Left forelimb (tissue), 1 donor: ENCODE measurements around the gene DOP1A.

Experiments used
- DNase-seq: peaks from one replicate; pipeline ENCODE4 v3.0.0-alpha.2; 2018; ENCODE audit warnings: low spot score

The DOP1A gene

DNA sequence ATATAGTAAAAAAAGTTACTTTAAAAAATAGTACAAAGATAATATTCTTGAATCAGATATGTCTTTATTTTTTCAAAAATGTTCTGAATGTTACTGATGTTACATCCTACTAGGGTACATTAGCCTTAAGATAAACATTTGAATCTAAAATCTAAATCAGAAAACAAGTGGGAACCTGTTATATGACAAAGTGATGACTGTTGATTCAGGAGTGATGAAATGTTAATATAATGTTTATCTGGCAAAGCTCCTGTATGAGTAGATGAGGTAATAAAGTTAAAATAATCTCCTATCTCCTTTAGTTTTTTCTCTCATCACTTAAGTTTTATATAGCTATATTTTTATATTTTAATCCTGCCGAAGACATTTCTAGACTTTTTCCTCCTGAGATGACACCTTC is 4.2 kb downstream of the DOP1A start:
- DNase-seq: no peak

DNA sequence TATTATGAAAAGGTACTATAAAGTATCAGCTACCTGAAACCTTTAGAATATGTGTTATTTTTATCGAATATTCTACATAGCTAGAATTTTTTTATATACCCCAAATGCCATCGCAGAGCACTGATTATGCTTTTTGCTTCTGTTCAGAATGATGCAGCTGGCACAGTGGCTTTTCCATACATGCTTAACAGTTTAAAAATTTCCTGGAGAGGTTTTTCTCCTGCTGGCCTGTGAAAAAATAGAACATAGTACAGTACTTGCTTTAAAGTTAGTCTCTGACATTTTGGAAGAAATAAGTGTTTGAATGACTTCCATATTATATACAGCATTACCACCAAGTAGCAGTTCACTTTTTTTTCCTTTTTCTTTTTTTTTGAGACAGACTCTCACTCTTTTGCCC is 5.3 kb downstream of the DOP1A start:
- no peak for DNase-seq

DNA sequence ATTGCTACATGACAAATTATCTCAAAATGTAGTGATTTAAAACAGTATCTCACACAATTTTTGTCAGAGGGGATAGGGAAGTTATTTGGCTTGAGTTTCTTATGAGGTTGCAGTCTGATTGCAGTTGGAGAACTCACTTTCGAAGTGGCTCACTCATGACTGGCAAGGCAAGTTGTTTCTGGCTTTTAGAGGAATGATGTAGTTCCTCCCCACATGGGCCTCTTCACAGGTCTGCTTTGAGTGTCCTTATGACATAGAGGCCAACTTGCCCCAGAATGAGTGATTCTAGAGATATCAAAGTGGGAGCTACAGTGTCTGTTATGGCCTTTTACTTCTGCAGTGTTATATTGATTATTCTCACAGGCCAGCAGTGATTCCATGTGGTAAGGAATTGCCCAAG is 6.1 kb downstream of the DOP1A start:
- no peak for DNase-seq

DNA sequence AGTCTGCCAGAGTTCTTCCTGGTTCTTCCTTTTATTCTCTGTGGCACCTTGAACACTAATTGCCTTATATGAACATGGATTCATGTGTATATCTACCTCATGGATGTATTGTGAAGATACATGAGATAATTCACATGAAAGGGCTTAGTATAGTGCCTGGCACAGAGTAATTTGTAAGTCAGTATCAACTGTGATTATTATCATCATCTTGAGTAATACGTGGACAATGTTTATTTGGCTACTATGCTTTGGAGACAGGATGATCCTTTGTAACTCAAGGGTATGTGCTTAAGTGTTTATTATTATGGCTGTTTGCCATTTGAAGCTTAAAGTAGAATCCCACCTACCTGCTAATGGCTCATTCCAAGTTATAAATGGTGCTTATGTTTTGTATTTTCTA is 16.0 kb downstream of the DOP1A start:
- no peak for DNase-seq

DNA sequence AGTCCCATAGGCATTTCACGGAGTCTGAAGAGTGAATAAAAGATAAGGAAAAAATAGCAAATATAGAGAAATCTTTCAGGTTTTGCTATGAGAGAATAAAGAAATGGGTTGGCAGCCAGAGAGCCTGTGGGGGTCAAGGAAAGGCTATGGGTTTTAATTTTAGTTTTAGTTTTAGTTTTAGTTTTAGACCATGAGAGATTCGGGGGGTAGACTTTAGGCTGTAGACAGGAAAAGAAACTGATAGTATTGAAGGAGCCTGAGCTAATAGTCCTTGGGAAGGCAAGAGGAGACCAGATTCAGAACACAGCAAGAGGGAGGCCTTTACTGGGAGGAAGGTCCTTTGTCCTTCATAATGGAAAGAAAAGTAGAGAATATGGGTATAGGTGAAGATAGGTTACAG is 19.3 kb downstream of the DOP1A start:
- DNase-seq: no peak

DNA sequence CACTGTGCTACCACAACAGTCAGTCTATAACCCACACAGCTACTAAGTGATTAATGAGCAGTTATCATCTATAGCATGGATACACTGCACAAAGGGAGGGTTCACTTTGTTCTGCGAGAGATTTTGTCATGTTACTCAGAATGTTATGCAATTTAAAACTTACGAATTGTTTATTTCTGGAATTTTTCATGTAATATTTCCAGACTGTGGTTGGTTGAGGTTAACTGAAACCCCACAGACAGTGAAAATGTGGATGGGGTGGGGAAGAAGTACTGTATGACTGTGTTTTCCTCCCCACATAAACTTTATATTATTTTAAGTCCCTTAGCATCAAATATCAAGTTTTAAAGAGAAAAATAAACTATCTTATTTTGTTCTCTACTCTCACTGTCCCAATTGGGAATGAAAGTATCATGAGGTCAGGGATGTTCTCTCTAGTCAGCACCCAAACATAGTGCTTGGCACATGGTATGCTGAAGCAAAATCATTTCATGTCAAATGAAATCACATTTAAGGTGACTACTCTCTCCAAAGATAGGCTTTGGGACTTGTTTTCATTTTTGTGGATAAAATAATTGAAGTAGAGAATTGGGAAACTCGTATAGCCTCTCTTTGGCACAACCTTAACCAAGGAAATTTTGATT is 25.4 kb downstream of the DOP1A start:
- no peak for DNase-seq

DNA sequence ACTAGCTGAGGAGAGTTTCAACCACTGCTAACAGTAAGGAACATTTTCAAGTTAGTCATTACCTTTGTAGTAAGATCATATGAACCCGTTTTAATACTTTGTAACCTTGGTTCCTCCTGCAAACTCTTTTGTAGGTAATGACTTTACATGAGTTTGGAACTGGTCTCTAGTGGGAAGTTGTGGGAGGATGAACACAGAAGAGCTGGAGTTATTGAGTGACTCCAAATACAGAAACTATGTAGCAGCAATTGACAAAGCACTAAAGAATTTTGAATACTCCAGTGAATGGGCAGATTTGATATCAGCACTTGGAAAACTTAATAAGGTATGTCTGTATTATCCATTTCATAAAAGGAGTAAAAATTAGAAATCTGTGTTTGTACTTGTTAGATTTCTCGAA is 29.3 kb downstream of the DOP1A start:
- DNase-seq: no peak

DNA sequence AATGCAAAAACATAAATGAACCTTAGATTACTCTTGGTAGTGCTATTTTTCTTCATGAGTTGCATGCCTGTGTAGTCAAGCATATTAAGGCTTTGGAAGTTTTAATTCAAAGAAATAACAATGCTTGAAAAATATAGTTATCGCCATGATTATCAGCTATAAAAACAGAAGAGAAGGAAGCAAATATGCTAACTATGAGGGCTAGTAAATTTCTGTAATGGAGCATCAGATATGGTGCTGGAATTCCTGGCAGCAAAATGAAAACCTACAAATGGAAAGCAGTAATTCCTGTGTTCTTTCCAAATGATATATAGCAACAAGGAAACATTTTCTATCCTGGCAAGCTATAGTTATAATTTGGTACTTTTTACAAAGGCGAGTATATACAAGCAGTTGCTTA is 29.7 kb downstream of the DOP1A start:
- no peak for DNase-seq

DNA sequence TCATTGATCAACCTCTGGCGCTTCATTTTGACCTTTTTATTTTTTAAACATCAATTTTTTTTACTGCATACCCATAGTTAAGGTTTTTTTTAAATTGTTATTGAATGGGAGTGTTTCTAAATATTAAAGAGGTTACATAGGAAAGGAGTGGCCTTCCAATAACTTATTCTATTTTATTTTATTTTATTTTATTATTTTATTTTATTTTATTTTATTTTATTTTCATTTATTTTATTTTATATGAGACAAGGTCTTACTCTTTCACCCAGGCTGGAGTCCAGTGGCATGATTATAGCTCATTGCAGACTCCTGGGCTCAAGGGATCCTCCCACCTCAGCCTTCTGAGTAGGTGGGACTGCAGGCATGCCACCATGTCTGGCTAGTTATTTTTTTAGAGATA is 30.2 kb downstream of the DOP1A start:
- no peak for DNase-seq

DNA sequence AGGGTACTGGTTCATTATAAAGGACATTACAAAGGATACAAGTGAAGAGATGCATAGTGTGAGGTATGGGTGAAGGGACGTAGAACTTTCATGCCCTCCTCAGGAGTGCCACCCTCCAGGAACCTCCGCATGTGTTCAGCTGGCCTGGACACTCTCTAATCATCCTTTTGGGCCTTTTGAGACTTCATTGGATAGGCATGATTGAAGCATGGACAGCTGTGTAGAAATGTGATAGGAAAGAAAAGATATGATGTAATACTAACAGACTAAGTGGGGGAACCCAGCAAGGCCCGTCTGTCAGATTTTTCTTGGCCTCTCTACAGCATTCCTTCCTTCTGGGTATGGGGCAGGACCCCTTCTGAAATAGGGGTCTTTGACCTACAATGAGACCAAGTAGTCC is 31.1 kb downstream of the DOP1A start:
- no peak for DNase-seq

DNA sequence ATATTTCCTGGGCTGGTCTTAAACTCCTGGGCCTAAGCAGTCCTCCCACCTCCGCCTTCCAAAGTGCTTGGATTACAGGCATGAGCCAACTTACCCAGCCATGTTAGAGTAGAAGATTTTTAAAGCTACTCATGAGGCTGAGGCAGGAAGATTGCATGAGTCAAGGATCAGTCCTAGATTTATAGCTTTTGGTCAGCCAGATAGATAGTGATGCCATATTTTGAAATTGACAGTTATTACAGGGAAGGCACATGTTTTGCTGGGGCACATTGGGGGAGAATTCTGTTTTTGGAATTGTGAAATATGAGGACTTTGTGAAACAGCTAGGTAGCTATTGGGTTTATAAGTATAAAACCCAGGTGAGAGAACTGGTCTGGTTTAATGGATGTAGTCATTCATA is 40.9 kb downstream of the DOP1A start:
- no peak for DNase-seq

DNA sequence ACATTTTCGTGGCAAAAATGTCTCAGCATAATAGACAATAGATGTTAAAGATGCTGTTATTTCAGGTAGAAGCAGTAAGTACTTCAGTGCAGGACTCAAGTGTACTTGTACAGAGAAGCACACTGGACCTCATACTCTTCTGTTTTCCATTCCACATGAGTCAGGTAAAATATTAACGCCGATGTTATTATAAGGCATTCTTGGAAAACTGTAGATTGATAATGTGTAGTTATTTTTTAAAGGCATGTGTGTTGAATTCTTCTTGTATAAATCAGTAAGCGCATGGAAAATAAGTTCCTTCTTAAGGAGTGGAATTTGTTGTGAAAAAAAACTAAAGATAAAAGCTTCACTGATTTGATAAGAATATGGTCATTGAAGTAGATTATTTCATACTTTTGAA is 45.8 kb downstream of the DOP1A start:
- no peak for DNase-seq

DNA sequence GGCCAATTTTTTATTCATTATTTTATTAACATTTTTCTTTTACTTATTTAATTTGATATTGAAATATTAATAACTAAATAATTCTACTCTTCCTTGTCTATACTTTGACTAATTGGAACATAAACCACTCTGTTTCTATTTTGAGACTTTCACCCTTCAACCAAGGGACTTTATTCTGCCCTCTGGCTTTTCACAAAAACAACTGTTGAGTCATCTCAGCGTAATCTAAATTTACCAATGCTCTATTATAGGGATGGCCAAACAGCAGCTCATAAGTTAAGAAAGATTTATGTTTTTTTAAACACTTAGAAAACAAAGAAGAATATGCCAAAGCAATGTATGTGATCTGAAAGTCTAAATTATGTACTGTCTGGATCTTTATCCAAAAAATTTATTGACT is 46.7 kb downstream of the DOP1A start:
- no peak for DNase-seq

DNA sequence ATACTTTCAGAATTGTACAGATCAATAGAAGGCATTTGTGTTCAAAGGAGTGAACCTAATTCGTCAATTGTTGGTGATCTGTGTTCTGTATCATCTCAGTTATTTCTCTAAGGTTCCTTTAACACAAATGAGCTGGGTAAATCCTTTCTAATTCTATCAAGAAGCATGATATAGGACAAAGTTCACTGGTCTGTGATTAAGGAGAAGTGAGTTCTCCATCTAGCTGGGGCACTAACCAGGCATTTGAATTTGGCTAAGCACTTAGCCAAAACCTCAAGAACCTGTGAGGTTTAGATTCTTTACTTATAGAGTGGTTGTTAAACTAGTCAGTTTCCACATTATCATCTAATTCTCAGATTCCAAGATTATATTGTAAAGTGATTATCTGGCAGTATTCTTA is 50.3 kb downstream of the DOP1A start:
- no peak for DNase-seq

DNA sequence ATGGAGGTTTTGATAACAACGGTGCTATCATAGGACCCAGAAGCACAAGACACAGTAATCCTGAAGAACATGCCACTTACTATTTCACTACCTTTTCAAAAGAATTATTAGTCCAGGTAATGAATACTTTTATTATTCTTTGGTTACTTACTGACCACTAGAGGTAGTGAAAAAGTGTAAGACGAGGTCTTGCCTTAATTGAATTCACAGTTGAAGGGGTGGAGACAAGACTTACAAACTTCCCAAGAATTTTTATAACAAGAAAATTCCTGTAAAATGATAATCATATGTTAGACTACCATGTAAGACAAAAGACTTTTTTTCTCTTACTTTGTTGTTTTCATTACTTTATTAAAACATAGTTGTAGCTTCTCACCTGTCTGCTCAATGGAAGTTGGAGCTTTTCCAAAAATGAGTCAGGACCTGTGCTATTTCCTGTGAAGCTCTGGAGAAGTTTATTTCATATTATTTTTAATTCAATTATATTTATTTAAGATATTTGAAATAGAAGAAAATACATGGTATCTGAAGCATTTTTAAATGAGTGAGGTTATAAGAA is 52.4 kb downstream of the DOP1A start:
- no peak for DNase-seq

DNA sequence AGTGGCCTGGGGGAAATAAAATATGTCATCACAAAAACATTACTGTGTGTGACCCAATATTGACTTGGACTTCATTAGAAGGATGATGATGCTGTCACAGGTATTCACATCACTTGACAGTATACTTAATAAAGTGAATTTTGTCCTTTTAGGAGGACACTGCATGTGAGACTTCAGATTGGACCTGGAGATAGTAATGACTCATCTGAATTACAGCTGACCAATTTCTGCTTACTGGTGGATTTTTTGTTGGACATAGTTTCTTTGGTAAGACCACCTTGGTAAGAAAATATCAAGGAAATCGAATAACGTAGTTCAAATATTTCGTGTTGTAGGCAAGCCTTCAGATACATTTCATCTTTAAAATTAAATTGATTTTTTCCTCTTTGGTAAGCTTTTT is 57.1 kb downstream of the DOP1A start:
- no peak for DNase-seq

DNA sequence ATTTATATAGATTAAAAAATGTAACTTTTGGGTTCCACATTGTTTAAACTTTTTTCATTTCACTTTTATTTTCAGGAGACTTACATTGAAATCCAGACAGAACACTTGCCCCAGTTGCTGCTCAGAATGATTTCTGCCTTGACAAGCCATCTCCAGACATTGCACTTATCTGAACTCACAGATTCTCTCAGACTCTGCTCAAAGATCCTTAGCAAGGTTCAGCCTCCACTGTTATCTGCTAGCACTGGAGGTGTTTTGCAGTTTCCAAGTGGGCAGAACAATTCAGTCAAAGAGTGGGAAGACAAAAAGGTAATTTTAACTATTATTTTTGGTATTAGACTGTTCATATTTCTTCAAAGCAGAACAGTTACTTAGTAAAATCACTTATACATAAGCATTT is 58.0 kb downstream of the DOP1A start:
- no peak for DNase-seq

DNA sequence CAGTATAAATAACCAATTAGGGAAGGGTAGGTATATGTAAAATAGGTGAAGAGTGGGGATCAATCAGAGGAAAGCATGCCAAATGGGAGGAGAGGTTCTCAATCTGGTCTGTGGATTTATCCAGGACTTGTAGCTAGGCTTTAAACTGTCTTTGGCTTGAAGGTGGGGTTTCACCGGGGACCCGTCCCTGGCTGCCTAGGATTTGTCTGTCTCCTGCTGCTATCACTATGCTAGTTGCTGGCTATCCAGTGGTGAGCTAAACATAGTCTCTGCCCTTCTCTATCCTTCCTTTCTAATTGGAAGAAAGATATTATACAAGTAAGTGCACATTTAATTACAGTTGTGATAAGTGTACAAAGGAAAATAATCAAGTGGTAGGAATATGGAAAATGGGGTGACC is 58.8 kb downstream of the DOP1A start:
- no peak for DNase-seq

DNA sequence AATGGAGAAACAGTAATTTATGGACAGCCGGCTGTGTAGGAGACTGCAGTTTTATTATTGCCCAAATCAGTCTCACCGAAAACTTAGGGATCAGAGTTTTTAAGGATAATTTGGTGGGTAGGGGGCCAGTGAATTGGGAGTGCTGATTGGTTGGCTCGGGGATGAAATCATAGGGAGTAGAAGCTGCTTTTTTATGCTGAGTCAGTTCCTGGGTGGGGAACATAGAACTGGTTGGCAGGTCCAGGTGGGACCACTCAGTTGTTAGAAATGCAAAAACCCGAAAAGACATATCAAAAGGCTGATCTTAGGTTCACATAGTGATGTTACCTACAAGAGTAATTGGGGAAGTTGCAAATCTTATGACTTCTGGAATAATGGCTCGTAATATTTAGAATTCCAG is 59.3 kb downstream of the DOP1A start:
- no peak for DNase-seq

DNA sequence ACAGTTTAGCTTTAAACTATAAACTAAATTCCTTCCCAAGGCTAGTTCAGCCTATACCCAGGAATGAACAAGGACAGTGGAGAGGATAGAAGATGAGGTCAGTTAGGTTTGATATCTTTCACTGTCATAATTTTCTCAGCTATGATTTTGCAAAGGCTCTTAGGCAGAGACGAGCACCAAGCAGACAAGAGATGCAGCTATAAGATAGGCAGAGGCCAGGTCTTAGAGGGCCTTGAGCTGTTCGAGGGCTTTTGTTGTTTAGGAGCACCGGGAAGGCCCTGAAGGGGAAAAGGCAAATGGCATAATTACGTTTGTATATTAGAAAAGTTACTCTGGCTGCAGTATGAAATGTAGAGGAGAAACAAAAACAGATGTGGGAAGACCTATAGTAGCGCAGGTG is 59.8 kb downstream of the DOP1A start:
- DNase-seq: no peak

DNA sequence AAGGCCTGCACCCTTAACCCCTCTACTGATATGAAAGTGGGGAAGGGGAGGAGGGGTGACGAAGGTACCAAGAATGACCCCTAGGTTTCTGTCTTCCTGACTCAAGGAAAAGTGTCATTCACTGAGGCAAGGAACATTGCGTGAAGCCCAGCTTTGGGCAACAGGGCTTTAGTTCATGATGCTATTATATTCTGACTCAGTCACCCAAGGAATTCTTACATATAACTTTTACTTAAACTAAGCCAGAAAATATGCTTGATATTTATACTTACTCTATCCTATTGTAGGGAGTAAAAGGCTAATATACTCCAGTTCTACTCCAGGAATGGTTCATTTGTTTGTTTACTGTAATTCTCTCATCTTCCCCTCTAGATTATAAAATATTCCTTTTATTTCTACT is 60.5 kb downstream of the DOP1A start:
- DNase-seq: no peak

DNA sequence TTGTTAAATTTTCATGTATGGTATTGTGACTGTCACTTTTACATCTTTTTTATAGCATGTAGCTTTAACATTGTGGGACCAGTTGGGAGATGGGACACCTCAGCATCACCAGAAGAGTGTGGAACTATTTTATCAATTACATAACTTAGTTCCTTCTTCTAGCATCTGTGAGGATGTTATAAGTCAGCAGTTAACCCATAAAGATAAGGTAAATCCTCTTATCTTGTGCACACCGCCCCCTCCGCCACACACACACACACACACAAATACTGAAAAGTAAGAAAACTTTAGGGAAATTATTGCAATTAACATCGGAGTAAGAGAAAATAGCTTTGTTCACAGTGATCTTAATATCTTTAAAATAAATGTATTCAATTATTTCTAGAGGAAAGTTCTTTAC is 64.7 kb downstream of the DOP1A start:
- DNase-seq: no peak

DNA sequence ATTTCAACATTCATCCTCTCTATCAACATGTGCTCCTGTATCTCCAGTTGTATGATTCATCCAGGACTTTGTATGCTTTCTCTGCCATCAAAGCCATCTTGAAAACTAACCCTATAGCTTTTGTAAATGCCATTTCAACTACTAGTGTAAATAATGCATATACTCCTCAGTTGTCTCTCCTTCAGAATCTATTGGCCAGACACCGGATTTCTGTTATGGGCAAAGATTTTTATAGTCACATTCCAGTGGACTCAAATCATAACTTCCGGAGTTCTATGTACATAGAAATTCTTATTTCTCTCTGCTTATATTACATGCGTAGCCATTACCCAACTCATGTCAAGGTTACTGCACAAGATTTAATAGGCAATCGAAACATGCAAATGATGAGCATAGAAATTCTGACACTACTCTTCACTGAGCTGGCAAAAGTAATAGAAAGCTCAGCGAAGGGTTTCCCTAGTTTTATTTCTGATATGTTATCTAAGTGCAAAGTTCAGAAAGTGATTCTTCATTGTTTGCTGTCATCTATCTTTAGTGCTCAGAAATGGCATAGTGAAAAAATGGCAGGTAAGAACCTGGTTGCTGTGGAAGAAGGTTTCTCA is 70.7 kb downstream of the DOP1A start:
- no peak for DNase-seq

DNA sequence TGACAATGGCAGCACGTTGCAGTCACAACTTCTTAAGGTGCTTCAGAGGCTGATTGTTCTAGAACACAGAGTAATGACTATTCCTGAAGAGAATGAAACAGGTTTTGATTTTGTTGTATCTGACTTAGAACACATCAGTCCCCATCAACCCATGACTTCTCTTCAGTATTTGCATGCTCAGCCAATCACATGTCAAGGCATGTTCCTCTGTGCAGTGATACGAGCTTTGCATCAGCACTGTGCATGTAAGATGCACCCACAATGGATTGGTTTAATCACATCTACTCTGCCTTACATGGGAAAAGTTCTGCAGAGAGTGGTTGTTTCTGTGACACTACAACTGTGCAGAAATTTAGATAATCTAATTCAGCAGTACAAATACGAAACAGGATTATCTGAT is 71.3 kb downstream of the DOP1A start:
- no peak for DNase-seq
